NOMO-1 treated with dmso at 0.1 percent for 144 hours (cell line): ENCODE measurements around the gene SYNE1.
A peak's percentile ranks its signal among the peaks of the same experiment; 100 is the strongest.
"Not testable (repeated sequence)": the region's sequence is repeated elsewhere in the genome, so short reads cannot be mapped to it uniquely, and the experiment has no call there.

ENCODE experiments used
- DNase-seq: peaks from one replicate; lab custom pipeline; 2025; ENCODE audit not compliant: unreplicated experiment; lab: John Stamatoyannopoulos, UW

SYNE1 gene

GRCh38 chr6:152330961-152331360 lies 306.2 kb downstream of the SYNE1 start:
- no peak for DNase-seq

- DNase-seq, result peak; percentile 33
Measured at GRCh38 chr6:152329638-152330448, 307.3 kb downstream of the SYNE1 start.

- not testable (repeated sequence) for DNase-seq
Measured at GRCh38 chr6:152328200-152328599, 309.0 kb downstream of the SYNE1 start.

- no peak for DNase-seq
Measured at GRCh38 chr6:152323376-152323775, 313.8 kb downstream of the SYNE1 start.

GRCh38 chr6:152318278-152318677 lies 318.9 kb downstream of the SYNE1 start:
- no peak for DNase-seq

- no peak for DNase-seq
Measured at GRCh38 chr6:152316024-152316423, 321.1 kb downstream of the SYNE1 start.

- no peak for DNase-seq
Measured at GRCh38 chr6:152314483-152314832, 322.7 kb downstream of the SYNE1 start.

- DNase-seq, result no peak
Measured at GRCh38 chr6:152313542-152314482, 323.4 kb downstream of the SYNE1 start.

GRCh38 chr6:152312434-152312833 lies 324.7 kb downstream of the SYNE1 start:
- no peak for DNase-seq

- no peak for DNase-seq
Measured at GRCh38 chr6:152310371-152310954, 326.7 kb downstream of the SYNE1 start.

- DNase-seq, result no peak
Measured at GRCh38 chr6:152309648-152310047, 327.5 kb downstream of the SYNE1 start.

GRCh38 chr6:152309006-152309405 lies 328.2 kb downstream of the SYNE1 start:
- DNase-seq, result no peak

GRCh38 chr6:152308306-152308705 lies 328.9 kb downstream of the SYNE1 start:
- no peak for DNase-seq

GRCh38 chr6:152305672-152306071 lies 331.5 kb downstream of the SYNE1 start:
- DNase-seq, result no peak

GRCh38 chr6:152301765-152302568 lies 335.2 kb downstream of the SYNE1 start:
- peak; percentile 83 for DNase-seq

- no peak for DNase-seq
Measured at GRCh38 chr6:152301021-152301764, 336.0 kb downstream of the SYNE1 start.

- DNase-seq, result no peak
Measured at GRCh38 chr6:152300517-152300916, 336.6 kb downstream of the SYNE1 start.

GRCh38 chr6:152298848-152299735 lies 338.1 kb downstream of the SYNE1 start:
- no peak for DNase-seq

- no peak for DNase-seq
Measured at GRCh38 chr6:152298055-152298647, 339.0 kb downstream of the SYNE1 start.
